ENCODE measurements around the gene WT1.

GRCh38 chr11:32386770-32387377, 48.5 kb downstream of the WT1 start:
- TF ChIP-seq EZH2 (IDR thresholded peaks at IDR 0.05): no peak
- no peak for TF ChIP-seq POLR2AphosphoS5 (IDR thresholded peaks at IDR 0.05; ENCODE audit: borderline replicate concordance, low read depth, low read length)
